Measurements from ENCODE around the gene CD8A.

Gene CD8A

GRCh38 chr2:86808315-86809161 is 17.8 kb upstream of the CD8A start:
- DNase-seq (ENCODE audit: low spot score) = peak; percentile 95

DNA sequence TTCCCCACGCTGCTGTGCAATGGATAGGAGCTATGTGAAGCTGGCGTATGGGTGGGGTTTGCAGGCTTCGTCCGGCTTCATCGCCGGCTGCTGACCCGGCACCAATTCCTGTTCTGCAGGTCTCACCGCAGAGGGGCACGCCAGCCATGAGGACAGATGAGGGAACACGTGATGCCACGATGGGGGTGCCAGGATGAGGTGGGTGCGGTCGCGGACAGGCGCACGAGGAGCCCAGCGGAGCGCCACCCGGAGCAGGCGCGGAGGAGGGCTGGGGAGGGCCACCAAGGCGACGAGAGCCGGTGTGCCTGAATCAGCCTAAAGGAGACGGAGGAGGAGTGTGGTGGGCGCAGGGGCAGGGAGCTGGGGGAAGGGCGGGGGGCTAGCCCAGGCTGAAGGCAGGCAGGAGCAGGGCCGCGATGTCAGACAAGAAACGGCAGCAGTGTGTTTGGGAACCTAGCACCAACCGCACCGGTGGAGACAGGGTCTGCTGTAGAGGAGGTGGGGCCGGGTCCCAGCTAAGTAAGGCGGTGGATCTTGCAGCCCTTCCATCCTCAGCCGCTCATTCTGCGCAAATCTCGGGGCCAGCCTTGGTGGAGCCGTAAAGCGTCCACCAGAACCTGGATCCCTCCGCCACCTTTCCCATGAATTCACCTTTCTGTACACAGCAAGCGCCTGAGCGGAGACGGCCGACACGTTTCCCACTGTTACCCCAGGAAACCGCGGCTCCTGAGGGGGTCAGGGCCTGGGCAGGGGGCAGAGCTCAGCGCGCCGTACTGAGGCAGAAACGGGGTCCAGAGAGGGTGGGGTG is 17.0 kb upstream of the CD8A start:
- DNase-seq (ENCODE audit: low spot score) = peak; percentile 74

DNA sequence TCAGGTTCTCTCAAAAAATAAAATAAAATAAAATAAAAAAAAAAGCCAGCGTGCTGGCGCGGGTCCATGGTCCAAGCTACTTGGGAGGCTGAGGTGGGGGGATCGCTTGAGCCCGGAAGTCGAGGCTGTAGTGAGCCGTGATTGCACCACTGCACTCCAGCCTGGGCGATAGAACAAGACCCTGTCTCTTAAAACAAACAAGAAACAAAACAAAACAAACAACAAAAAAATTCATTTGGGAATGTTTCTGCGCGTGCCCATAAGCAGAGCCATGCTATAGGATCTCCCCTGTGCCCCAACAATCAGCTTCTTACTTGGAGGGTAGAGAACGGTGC is 16.4 kb upstream of the CD8A start:
- DNase-seq (ENCODE audit: low spot score) = no peak

GRCh38 chr2:86806059-86806857 is 15.5 kb upstream of the CD8A start:
- no peak for DNase-seq (ENCODE audit: low spot score)

DNA sequence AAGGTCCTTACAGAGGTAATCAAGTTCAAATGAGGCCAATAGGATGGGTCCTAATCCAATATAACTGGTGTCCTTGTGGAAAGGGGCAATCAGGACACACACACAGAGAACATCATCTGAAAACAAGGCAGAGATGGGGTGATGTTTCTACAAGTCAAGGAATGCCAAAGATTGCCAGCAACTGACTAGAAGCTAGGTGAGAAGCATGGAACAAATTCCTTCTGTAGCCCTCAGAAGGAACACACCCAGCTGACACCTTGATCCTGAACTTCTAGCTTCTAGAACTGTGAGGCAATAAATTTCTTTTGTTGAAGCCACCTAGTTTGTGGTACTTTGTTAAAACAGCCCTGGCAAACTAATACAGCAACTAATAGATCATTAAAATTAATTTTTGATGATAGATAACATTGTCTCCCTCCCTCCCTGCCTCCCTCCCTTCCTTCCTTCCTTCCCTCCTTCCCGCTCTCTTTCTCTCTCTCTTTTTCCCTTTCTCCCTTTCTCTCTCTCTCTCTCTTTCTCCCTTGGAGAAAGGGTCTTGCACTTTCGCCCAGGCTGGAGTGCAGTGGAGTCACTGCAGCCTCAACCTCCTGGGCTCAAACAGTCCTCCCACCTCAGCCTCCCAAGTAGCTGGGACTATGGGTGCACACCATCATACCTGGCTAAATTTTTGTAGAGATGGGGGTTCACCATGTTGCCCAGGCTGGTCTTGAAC is 10.3 kb upstream of the CD8A start:
- DNase-seq (ENCODE audit: low spot score) = no peak

DNA sequence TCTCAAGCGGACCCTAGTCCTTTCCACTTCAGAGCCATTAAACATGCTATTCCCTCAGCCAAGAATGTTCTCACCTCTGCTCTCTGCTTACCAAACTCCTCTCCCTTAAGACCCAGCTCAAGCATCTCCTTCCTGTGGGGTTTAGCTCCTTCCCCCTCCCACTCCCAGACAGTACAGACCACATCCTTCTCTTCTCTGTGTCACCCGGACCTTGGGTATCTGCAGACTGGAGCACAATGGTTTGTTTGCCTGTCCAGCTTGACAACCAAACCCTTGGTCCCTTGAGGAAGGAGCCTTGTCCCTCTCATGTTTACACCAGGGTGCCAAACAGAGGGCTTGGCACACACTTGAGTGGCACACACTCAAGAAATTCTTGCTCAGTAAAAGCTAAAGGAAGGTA is 4.1 kb upstream of the CD8A start:
- DNase-seq (ENCODE audit: low spot score) = no peak

DNA sequence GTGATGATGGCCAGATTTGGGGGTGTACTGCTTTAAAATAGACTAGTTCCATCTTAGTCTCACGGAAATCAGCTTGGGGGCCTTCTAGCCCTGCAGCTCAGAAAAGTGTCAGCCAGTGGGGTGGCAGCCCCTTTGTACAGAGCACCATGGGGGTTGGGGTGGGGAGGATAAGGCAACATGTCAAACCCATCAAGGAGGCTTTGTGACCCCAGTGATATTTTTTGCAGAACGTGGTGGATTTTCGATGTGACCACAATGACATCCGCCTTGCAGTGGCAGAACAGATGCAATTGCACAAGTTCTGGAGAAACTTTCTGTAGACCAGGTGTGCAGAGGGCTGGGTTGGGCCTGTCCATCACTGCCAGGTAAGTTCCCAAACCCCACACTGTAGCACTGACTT is 3.0 kb upstream of the CD8A start:
- no peak for DNase-seq (ENCODE audit: low spot score)

DNA sequence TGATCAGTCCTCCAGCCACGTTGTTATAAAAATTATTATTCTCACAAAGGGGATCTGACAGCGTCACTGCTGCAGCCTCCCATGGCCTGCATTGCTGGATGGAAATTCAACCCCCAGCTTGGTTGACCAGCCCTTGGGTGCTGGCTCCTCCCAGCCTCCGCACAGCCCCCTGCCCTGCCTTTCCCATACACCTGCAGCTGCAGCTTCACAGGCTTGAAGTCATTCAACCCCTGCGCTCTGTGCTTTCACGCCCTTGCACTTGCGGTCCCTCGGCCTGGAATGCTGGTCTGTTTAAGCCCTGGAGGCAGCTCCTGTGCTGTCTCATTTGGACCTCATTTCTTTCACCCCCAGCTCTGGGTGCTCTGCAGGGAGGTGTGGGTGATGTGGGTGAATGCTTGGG is 860 bp upstream of the CD8A start:
- DNase-seq (ENCODE audit: low spot score) = no peak

- DNase-seq (ENCODE audit: low spot score) = peak; percentile 62
Measured at GRCh38 chr2:86790134-86790675, 508 bp downstream of the CD8A start.

- DNase-seq (ENCODE audit: low spot score) = no peak
Measured at GRCh38 chr2:86789687-86790133, 1.0 kb downstream of the CD8A start.

- peak; percentile 71 for DNase-seq (ENCODE audit: low spot score)
Measured at GRCh38 chr2:86788881-86789686, 1.6 kb downstream of the CD8A start.

DNA sequence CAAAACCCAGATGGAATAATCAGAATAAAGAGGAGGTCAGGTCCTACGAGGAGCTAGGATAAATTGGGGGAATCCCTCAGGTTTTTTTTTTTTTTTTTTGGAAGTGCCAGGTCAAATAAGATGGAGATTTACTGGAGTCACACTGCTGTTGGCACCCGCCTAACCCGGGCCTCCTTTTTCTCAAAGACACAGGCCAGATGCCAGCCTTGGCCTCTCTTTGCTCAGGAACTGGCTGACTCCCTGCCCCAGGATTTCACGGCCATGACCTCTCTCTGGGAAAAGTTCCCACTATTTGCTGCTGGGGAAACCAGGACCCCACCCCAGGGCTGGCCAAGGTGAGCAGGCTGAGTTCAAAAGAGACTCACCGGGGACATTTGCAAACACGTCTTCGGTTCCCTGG is 2.5 kb downstream of the CD8A start:
- DNase-seq (ENCODE audit: low spot score) = no peak

- DNase-seq (ENCODE audit: low spot score) = no peak
Measured at GRCh38 chr2:86787736-86788135, 3.0 kb downstream of the CD8A start.

DNA sequence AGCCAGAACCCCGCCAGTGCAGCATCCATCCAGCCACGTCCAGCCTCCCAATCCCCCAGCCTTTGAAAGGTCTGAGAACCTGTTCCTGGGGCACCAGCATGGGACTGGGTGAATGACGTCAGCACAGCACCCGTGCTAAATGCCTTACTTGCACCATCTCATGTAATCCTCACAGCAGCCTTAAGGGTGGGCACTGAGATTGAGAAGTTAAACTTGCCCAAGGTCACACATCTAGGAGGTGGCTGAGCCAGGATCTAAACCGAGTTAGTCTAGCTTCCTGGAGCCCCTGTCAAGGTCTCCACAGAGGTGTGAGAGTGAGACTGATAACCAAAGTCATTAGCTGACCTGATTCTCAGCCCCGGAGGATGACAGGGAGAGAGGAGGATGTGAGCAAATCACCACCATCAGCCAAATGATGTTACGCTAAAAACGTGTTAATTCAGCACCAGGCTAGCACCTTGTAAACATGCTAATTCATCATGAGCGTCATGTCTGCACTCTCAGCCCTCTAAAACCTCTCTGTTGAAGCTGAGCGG is 4.6 kb downstream of the CD8A start:
- no peak for DNase-seq (ENCODE audit: low spot score)

DNA sequence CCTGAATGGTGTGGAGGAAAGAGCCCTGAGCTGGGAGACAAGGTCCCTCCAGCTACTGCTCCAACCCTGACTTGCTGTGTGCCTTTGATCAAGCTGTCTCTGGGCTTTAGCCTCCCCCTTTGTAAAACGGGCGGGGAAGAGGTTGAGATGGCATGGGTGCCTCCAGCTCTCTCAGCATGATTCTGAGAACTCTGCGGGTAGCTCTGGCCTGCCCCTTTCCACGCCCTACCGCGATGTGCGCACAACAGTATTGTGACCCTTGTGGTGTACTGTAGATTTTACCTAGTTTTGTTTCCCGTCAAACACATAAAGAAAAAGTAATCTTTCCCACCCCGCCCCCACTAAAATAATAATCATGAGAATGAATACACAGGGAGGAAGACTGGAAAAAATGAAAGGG is 5.3 kb downstream of the CD8A start:
- DNase-seq (ENCODE audit: low spot score) = no peak

- DNase-seq (ENCODE audit: low spot score) = no peak
Measured at GRCh38 chr2:86783615-86784339, 6.9 kb downstream of the CD8A start.

GRCh38 chr2:86782748-86783147 is 8.0 kb downstream of the CD8A start:
- no peak for DNase-seq (ENCODE audit: low spot score)

GRCh38 chr2:86781363-86781762 is 9.3 kb downstream of the CD8A start:
- no peak for DNase-seq (ENCODE audit: low spot score)

GRCh38 chr2:86779971-86780370 is 10.7 kb downstream of the CD8A start:
- DNase-seq (ENCODE audit: low spot score) = no peak

- DNase-seq (ENCODE audit: low spot score) = no peak
Measured at GRCh38 chr2:86778957-86779356, 11.8 kb downstream of the CD8A start.

All from ecto neural progenitor cell (in vitro differentiated cells).